Neural cell (in vitro differentiated cells): Measurements from ENCODE around the gene PGAM2.

Source experiments
- EZH2 ChIP-seq: fragments of 200-600, 300-800 bp; shearing (Covaris generic), sonication (generic); IDR thresholded peaks from 2 replicates; pipeline ENCODE4 v1.6.1; 2014; ENCODE audit warnings: antibody characterized with exemption, low read length, borderline replicate concordance, mild to moderate bottlenecking; ENCODE audit not compliant: insufficient read depth, poor library complexity, severe bottlenecking
- SMC3 ChIP-seq: fragments of 450-650 bp; conservative IDR thresholded peaks from 2 replicates; pipeline ENCODE4 v1.6.1; 2014; ENCODE audit warnings: antibody characterized with exemption, mild to moderate bottlenecking, moderate library complexity; ENCODE audit not compliant: poor library complexity
- TAF1 ChIP-seq: IDR thresholded peaks from 2 replicates; pipeline ENCODE4 v1.6.1; 2012; ENCODE audit warnings: low read depth

GRCh38 chr7:44043902-44044301 is 21.5 kb downstream of the PGAM2 start:
- no peak for TF ChIP-seq SMC3
- TF ChIP-seq TAF1: no peak
- no peak for TF ChIP-seq EZH2
